Activated CD4-positive, CD25-positive, alpha-beta regulatory T cell treated with anti-CD3 and anti-CD28 coated beads, Interleukin-2, amount 50 U/mL, for 72 hours (primary cell): ENCODE results near the gene MACROD1.
"Not testable (repeated sequence)": the region's sequence is repeated elsewhere in the genome, so short reads cannot be mapped to it uniquely, and the experiment has no call there.

Source experiments
- DNase-seq: peaks from one replicate; pipeline ENCODE4 v3.0.0; 2021

Gene MACROD1

GRCh38 chr11:64051297-64051696 is 114.6 kb downstream of the MACROD1 start:
- DNase-seq: no peak

- no peak for DNase-seq
These were observed 116.4 kb downstream of the MACROD1 start for GRCh38 chr11:64049509-64049908.

GRCh38 chr11:64048042-64048854 is 117.7 kb downstream of the MACROD1 start:
- no peak for DNase-seq

- not testable (repeated sequence) for DNase-seq
These were observed 118.5 kb downstream of the MACROD1 start for GRCh38 chr11:64047373-64047772.

- DNase-seq: no peak
These were observed 120.2 kb downstream of the MACROD1 start for GRCh38 chr11:64045700-64046099.

- no peak for DNase-seq
These were observed 121.1 kb downstream of the MACROD1 start for GRCh38 chr11:64044730-64045393.

- no peak for DNase-seq
These were observed 122.4 kb downstream of the MACROD1 start for GRCh38 chr11:64043545-64043944.

- DNase-seq: no peak
These were observed 123.6 kb downstream of the MACROD1 start for GRCh38 chr11:64042301-64042700.

- no peak for DNase-seq
These were observed 124.1 kb downstream of the MACROD1 start for GRCh38 chr11:64041846-64042245.

- DNase-seq: no peak
These were observed 125.1 kb downstream of the MACROD1 start for GRCh38 chr11:64040684-64041322.

GRCh38 chr11:64039012-64039665 is 126.8 kb downstream of the MACROD1 start:
- DNase-seq: no peak

- DNase-seq: no peak
These were observed 127.4 kb downstream of the MACROD1 start for GRCh38 chr11:64038500-64038899.

- no peak for DNase-seq
These were observed 128.8 kb downstream of the MACROD1 start for GRCh38 chr11:64037027-64037634.

- no peak for DNase-seq
These were observed 129.6 kb downstream of the MACROD1 start for GRCh38 chr11:64036087-64037026.

GRCh38 chr11:64035576-64035975 is 130.3 kb downstream of the MACROD1 start, which contains the start of gene FLRT1:
TSS of gene FLRT1 (plus strand) at chr11:64035931. CDS start at chr11:64116268, 80,337 bp downstream.
- no peak for DNase-seq

- DNase-seq: no peak
These were observed 130.8 kb downstream of the MACROD1 start for GRCh38 chr11:64035081-64035524.

GRCh38 chr11:64034411-64034811 is 131.5 kb downstream of the MACROD1 start:
- no peak for DNase-seq

GRCh38 chr11:64032050-64032449 is 133.9 kb downstream of the MACROD1 start:
- DNase-seq: no peak

- no peak for DNase-seq
These were observed 134.9 kb downstream of the MACROD1 start for GRCh38 chr11:64031001-64031400.

GRCh38 chr11:64029773-64030172 is 136.1 kb downstream of the MACROD1 start:
- DNase-seq: no peak

- DNase-seq: no peak
These were observed 137.4 kb downstream of the MACROD1 start for GRCh38 chr11:64028398-64029115.
